HCT116 (cell line): Measurements from ENCODE around the gene ZNF398. TPM values are rescaled to one million over a fixed set of nuclear protein-coding genes. Genes with fewer than 3 reads are reported as not detected.

Experiments
- ATAC-seq: fragments of 200-7000 bp; cut with Tn5 transposase; 2 replicates; pipeline ENCODE4 v1.9.1; 2020; ENCODE audit warnings: mild to moderate bottlenecking, moderate library complexity
- BruUV-seq: library from RNA; stranded (reverse); fragments of 400-500 nt; replicated peaks from 2 replicates; lab custom pipeline; 2021; lab: Mats Ljungman, UMichigan
- CTCF ChIA-PET: fragments of 300-600 bp; sonication (Branson Sonifier 250); formaldehyde crosslinking; loops from one replicate; lab custom pipeline; 2021; ENCODE audit warnings: antibody characterized with exemption; lab: Charles Lee
- POLR2A ChIA-PET: fragments of 300-600, 350-600 bp; sonication (Branson Sonifier 250); formaldehyde crosslinking; loops from one replicate; lab custom pipeline; 2021; ENCODE audit warnings: antibody characterized with exemption; lab: Charles Lee
- RAD21 ChIA-PET, 2 experiments: fragments of 300-600 bp; sonication (Branson Sonifier 250); formaldehyde crosslinking; loops; one replicate each; lab custom pipeline; 2023; ENCODE audit warnings: low total read pairs in 2 of 2; ENCODE audit not compliant: uncharacterized antibody in 2 of 2, unreplicated experiment in 2 of 2, low non-redundant PET in 1 of 2; lab: Charles Lee
- DNase-seq: peaks from one replicate; pipeline ENCODE4 v3.0.0-alpha.2; 2010; ENCODE audit warnings: low read depth, low spot score
- H2AFZ ChIP-seq: fragments of 200-600 bp; shearing (Covaris generic), sonication (generic); 2 replicates; pipeline ENCODE4 v1.6.1; 2017; ENCODE audit warnings: low read depth, mixed run types, mixed read lengths, antibody characterized with exemption, low read length; ENCODE audit not compliant: poor library complexity, severe bottlenecking
- H3K27ac ChIP-seq: 2 replicates; pipeline ENCODE4 v1.5.1; 2012; ENCODE audit warnings: low read depth, low read length
- H3K27me3 ChIP-seq: fragments of 200-600 bp; sonication (generic); 2 replicates; pipeline ENCODE4 v1.6.1; 2016; ENCODE audit warnings: mixed run types, low read length, mixed read lengths; ENCODE audit not compliant: insufficient read depth
- H3K36me3 ChIP-seq, 2 experiments: fragments of 200-500 bp in 1 of 2; fragments of 200-600 bp in 1 of 2; sonication (Bioruptor generic) in 1 of 2; sonication (generic) in 1 of 2; 2 replicates each; pipeline versions ENCODE4 v1.5.1 to v1.6.1; 2014 to 2016; ENCODE audit warnings: low read length in 2 of 2, inconsistent platforms in 1 of 2, mixed read lengths in 1 of 2, mixed run types in 1 of 2; ENCODE audit not compliant: insufficient read depth in 2 of 2, control insufficient read depth in 1 of 2
- H3K4me1 ChIP-seq, 2 experiments: fragments of 200-600 bp in 1 of 2; sonication (generic) in 1 of 2; 2 replicates each; pipeline versions ENCODE4 v1.5.1 to v1.6.1; 2012 to 2017; ENCODE audit warnings: low read length in 2 of 2, inconsistent platforms in 1 of 2, mild to moderate bottlenecking in 1 of 2, mixed read lengths in 1 of 2, mixed run types in 1 of 2, moderate library complexity in 1 of 2; ENCODE audit not compliant: insufficient read depth in 2 of 2, control insufficient read depth in 1 of 2
- H3K4me2 ChIP-seq: fragments of 200-600 bp; sonication (generic); 2 replicates; pipeline ENCODE4 v1.6.1; 2017; ENCODE audit warnings: mixed run types, low read length, mixed read lengths
- H3K4me3 ChIP-seq, 2 experiments: fragments of 200-600 bp in 1 of 2; sonication (generic) in 1 of 2; replicated peaks in 1 of 2; 2 replicates each; pipeline ENCODE4 v1.5.1; 2011 to 2016; ENCODE audit warnings: low read length in 2 of 2, control low read depth in 1 of 2, low read depth in 1 of 2, mild to moderate bottlenecking in 1 of 2, mixed read lengths in 1 of 2, mixed run types in 1 of 2
- H3K79me2 ChIP-seq: fragments of 200-600 bp; sonication (generic); 2 replicates; pipeline ENCODE4 v1.6.1; 2017; ENCODE audit warnings: mild to moderate bottlenecking, mixed run types, low read length, moderate library complexity, mixed read lengths; ENCODE audit not compliant: insufficient read depth
- H3K9ac ChIP-seq: fragments of 200-600 bp; sonication (generic); 2 replicates; pipeline ENCODE4 v1.6.1; 2016; ENCODE audit warnings: low read length, mixed read lengths
- H3K9me2 ChIP-seq: fragments of 200-600 bp; sonication (generic), shearing (Covaris generic); 2 replicates; pipeline ENCODE4 v1.6.1; 2017; ENCODE audit warnings: mixed run types, mild to moderate bottlenecking, moderate library complexity; ENCODE audit not compliant: insufficient read depth
- H3K9me3 ChIP-seq, 2 experiments: fragments of 200-500 bp in 1 of 2; fragments of 200-600 bp in 1 of 2; sonication (Bioruptor generic) in 1 of 2; sonication (generic) in 1 of 2; 2 replicates each; pipeline ENCODE4 v1.6.1; 2014 to 2017; ENCODE audit warnings: low read length in 2 of 2, mixed read lengths in 2 of 2, inconsistent platforms in 1 of 2, low read depth in 1 of 2, mild to moderate bottlenecking in 1 of 2, mixed run types in 1 of 2, moderate library complexity in 1 of 2; ENCODE audit not compliant: control insufficient read depth in 1 of 2, insufficient read depth in 1 of 2
- H4K20me1 ChIP-seq: fragments of 200-600 bp; sonication (generic), shearing (Covaris generic); 2 replicates; pipeline ENCODE4 v1.6.1; 2017; ENCODE audit warnings: mixed run types, mild to moderate bottlenecking, moderate library complexity; ENCODE audit not compliant: insufficient read depth
- ATF3 ChIP-seq: IDR thresholded peaks from 2 replicates; pipeline ENCODE4 v1.6.1; 2012
- CEBPB ChIP-seq: IDR thresholded peaks from 2 replicates; pipeline ENCODE4 v1.6.1; 2012; ENCODE audit warnings: low read depth
- CTCF ChIP-seq, 3 experiments: fragments of 200-600 bp in 1 of 3; sonication (generic) in 1 of 3; IDR thresholded peaks in 2 of 3; conservative IDR thresholded peaks in 1 of 3; 2 replicates each; pipeline ENCODE4 v1.5.1; 2012 to 2017; ENCODE audit warnings: low read depth in 2 of 3, low read length in 2 of 3, antibody characterized with exemption in 1 of 3, borderline replicate concordance in 1 of 3, control low read depth in 1 of 3, mild to moderate bottlenecking in 1 of 3, mixed read lengths in 1 of 3, mixed run types in 1 of 3, moderate library complexity in 1 of 3; ENCODE audit not compliant: insufficient read depth in 1 of 3
- ELF1 ChIP-seq: IDR thresholded peaks from 2 replicates; pipeline ENCODE4 v1.6.1; 2012; ENCODE audit warnings: low read depth, borderline replicate concordance
- FOSL1 ChIP-seq: IDR thresholded peaks from 2 replicates; pipeline ENCODE4 v1.6.1; 2012; ENCODE audit warnings: low read depth
- JUND ChIP-seq: IDR thresholded peaks from 2 replicates; pipeline ENCODE4 v1.6.1; 2012
- POLR2AphosphoS5 ChIP-seq: IDR thresholded peaks from 2 replicates; pipeline ENCODE4 v1.6.1; 2011; ENCODE audit warnings: mild to moderate bottlenecking, low read depth, low read length, moderate library complexity
- RAD21 ChIP-seq: IDR thresholded peaks from 2 replicates; pipeline ENCODE4 v1.6.1; 2012; ENCODE audit warnings: low read depth, mild to moderate bottlenecking
- REST ChIP-seq: IDR thresholded peaks from 2 replicates; pipeline ENCODE4 v1.6.1; 2012; ENCODE audit warnings: low read depth
- SIN3A ChIP-seq: IDR thresholded peaks from 2 replicates; pipeline ENCODE4 v1.6.1; 2012; ENCODE audit warnings: low read depth
- SP1 ChIP-seq: IDR thresholded peaks from 2 replicates; pipeline ENCODE4 v1.6.1; 2012; ENCODE audit warnings: low read depth
- YY1 ChIP-seq: IDR thresholded peaks from 2 replicates; pipeline ENCODE4 v1.6.1; 2011; ENCODE audit warnings: low read length, low read depth, moderate library complexity, mild to moderate bottlenecking; ENCODE audit not compliant: insufficient replicate concordance; ENCODE audit errors: extremely low read depth
- ZBTB33 ChIP-seq: IDR thresholded peaks from 2 replicates; pipeline ENCODE4 v1.6.1; 2011; ENCODE audit warnings: mild to moderate bottlenecking, low read length, moderate library complexity; ENCODE audit not compliant: insufficient replicate concordance; ENCODE audit errors: extremely low read depth
- ZFX ChIP-seq: fragments of 450-650 bp; IDR thresholded peaks from 2 replicates; pipeline ENCODE4 v1.6.1; 2017
- ZNF274 ChIP-seq: fragments of 200-500 bp; sonication (Bioruptor generic); IDR thresholded peaks from 2 replicates; pipeline ENCODE4 v1.6.1; 2014; ENCODE audit warnings: mild to moderate bottlenecking, low read depth, low read length, inconsistent platforms
- intact Hi-C: fragments of 100-400 bp; cut with micrococcal nuclease; formaldehyde crosslinking; loops from 2 replicates; pipeline ENCODE4 v1.10.0; 2022
- total RNA-seq: library from RNA; stranded (reverse); gene quantifications from one replicate; pipeline ENCODE4 v1.2.1, GENCODE V29; 2021; ENCODE audit not compliant: unreplicated experiment

Gene ZNF398
- total RNA-seq, 1 experiment from 2014 or later, result 14.1 TPM

- TF ChIP-seq CTCF (IDR thresholded peaks at IDR 0.05 in 2 of 3, conservative IDR thresholded peaks at IDR 0.05 in 1 of 3; ENCODE audit: borderline replicate concordance in 1 of 3, insufficient read depth in 1 of 3, low read depth in 2 of 3, low read length in 2 of 3) (peak; percentile 23 to 58 (median 37); a peak in 4 of 6 replicates), SIN3A (peak; percentile 68; the same call in 1 of the 2 replicates), CEBPB (no peak), POLR2AphosphoS5 (peak; percentile 81), JUND (no peak), FOSL1 (no peak), SP1 (0 out of 2 replicates have a peak, but pooled peaks have one; percentile 11), ELF1 (no peak), ATF3 (no peak)
- TF ChIP-seq, all 23 proteins: peak for 9
Observed at GRCh38 chr7:149147072-149147751, at the start of gene ZNF398 (continued).

GRCh38 chr7:149099058-149099457 is 48.2 kb upstream of the ZNF398 start:
- Histone ChIP-seq H3K9ac (no peak overlapping the region), H3K4me3 (no peak overlapping the region), H2AFZ (no peak overlapping the region), H3K79me2 (no peaks in the 10 kb centered on the region), H3K9me2 (no peaks in the 10 kb centered on the region), H3K4me1 (peaks cover 0 to 5% of the 10 kb centered on the region in 2 experiments; a peak in 1 of 4 replicates), H4K20me1 (no peaks in the 10 kb centered on the region), H3K4me2 (no peak overlapping the region), H3K27ac (no peak overlapping the region), H3K9me3 (no peaks in the 10 kb centered on the region), H3K36me3 (no peaks in the 10 kb centered on the region), H3K27me3 (no peaks in the 10 kb centered on the region)
- no TSS peak for BruUV-seq
- no peak for DNase-seq
- ChIA-PET RAD21 (no interaction called here), POLR2A (no interaction called here), CTCF (no interaction called here)
- intact Hi-C loops, result no loop called here
- no peak for ATAC-seq
- TF ChIP-seq ELF1 (no peak), RAD21 (no peak), ZFX (no peak), ZNF274 (no peak), REST (no peak), SP1 (no peak), YY1 (no peak), ZBTB33 (no peak)
